Measurements from ENCODE around the gene FZD4.

DNA sequence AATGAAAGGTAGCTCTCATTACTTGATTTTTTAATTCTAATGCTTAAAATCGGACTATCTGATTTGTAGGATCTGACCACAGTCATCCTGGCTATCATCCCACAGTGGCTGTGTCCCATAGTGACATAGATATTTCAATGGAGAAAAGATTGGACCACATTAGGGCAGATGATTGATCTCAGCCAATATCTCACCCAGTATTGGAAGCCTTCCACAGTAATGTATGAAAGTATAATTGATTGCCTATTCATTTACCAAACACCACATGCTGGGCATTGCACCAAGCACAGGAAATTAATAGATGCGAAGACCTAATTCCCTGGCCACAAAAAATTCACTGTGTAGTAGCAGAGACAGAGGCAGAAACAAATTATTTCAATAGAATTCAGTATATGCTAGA, 37.6 kb downstream of the FZD4 start:
- TF ChIP-seq, protein P1, sequence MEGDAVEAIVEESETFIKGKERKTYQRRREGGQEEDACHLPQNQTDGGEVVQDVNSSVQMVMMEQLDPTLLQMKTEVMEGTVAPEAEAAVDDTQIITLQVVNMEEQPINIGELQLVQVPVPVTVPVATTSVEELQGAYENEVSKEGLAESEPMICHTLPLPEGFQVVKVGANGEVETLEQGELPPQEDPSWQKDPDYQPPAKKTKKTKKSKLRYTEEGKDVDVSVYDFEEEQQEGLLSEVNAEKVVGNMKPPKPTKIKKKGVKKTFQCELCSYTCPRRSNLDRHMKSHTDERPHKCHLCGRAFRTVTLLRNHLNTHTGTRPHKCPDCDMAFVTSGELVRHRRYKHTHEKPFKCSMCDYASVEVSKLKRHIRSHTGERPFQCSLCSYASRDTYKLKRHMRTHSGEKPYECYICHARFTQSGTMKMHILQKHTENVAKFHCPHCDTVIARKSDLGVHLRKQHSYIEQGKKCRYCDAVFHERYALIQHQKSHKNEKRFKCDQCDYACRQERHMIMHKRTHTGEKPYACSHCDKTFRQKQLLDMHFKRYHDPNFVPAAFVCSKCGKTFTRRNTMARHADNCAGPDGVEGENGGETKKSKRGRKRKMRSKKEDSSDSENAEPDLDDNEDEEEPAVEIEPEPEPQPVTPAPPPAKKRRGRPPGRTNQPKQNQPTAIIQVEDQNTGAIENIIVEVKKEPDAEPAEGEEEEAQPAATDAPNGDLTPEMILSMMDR (IDR thresholded peaks at IDR 0.05; ENCODE audit: low read length): no peak
- TF ChIP-seq EZH2phosphoT487 (IDR thresholded peaks at IDR 0.05; ENCODE audit: low read length): no peak

Measured in MM.1S (cell line).